Endothelial cell of umbilical vein (primary cell): Measurements from ENCODE around the gene SEMA4D. TPM values are rescaled to one million over a fixed set of nuclear protein-coding genes. Genes with fewer than 3 reads are reported as not detected.

Source experiments
- BruUV-seq: library from RNA; stranded (reverse); fragments of 400-500 nt; replicated peaks from 2 replicates; lab custom pipeline; 2021; lab: Mats Ljungman, UMichigan
- CTCF ChIA-PET: fragments of 300-600, 350-600 bp; sonication (Branson Sonifier 250); formaldehyde crosslinking; loops from one replicate; lab custom pipeline; 2021; ENCODE audit warnings: antibody characterized with exemption, inconsistent platforms; lab: Charles Lee
- POLR2A ChIA-PET: fragments of 300-600, 350-600 bp; sonication (Branson Sonifier 250); formaldehyde crosslinking; loops from one replicate; lab custom pipeline; 2021; ENCODE audit warnings: antibody characterized with exemption, inconsistent platforms; lab: Charles Lee
- DNase-seq: peaks from one replicate; pipeline ENCODE4 v3.0.0-alpha.2; 2011; ENCODE audit warnings: low read depth, low spot score
- FAIRE-seq: peaks from 2 replicates; lab custom pipeline; 2011; peaks lifted over from hg19 to GRCh38; lab: Jason Lieb, UNC
- H2AFZ ChIP-seq: 2 replicates; pipeline ENCODE4 v1.6.0; 2012; ENCODE audit warnings: low read depth, low read length, control low read depth, inconsistent platforms
- H3K27ac ChIP-seq: 2 replicates; pipeline ENCODE4 v1.5.1; 2011; ENCODE audit warnings: low read depth, mild to moderate bottlenecking, control low read depth, low read length, moderate library complexity; ENCODE audit not compliant: insufficient read depth
- H3K27me3 ChIP-seq, 2 experiments: 2 replicates each; pipeline versions ENCODE4 v1.6.0 to v1.6.1; 2011; ENCODE audit warnings: low read length in 2 of 2, mixed read lengths in 1 of 2; ENCODE audit not compliant: control insufficient read depth in 2 of 2, insufficient read depth in 2 of 2
- H3K36me3 ChIP-seq, 2 experiments: 2 replicates in 1 of 2; 3 replicates in 1 of 2; pipeline ENCODE4 v1.5.1; 2011; ENCODE audit warnings: low read length in 2 of 2, mild to moderate bottlenecking in 1 of 2, moderate library complexity in 1 of 2; ENCODE audit not compliant: control insufficient read depth in 2 of 2, insufficient read depth in 2 of 2; ENCODE audit errors: extremely low read depth in 1 of 2
- H3K4me1 ChIP-seq: 3 replicates; pipeline ENCODE4 v1.5.1; 2011; ENCODE audit warnings: mild to moderate bottlenecking, low read length; ENCODE audit not compliant: control insufficient read depth, insufficient read depth; ENCODE audit errors: extremely low read depth
- H3K4me2 ChIP-seq: 2 replicates; pipeline ENCODE4 v1.6.1; 2011; ENCODE audit warnings: low read length, control low read depth, mixed read lengths; ENCODE audit not compliant: insufficient read depth
- H3K4me3 ChIP-seq, 3 experiments: fragments of 200-600 bp in 1 of 3; sonication (generic), shearing (Covaris generic) in 1 of 3; replicated peaks in 1 of 3; 2 replicates each; pipeline ENCODE4 v1.5.1; 2011 to 2016; ENCODE audit warnings: control low read depth in 3 of 3, low read length in 3 of 3, mild to moderate bottlenecking in 2 of 3, inconsistent platforms in 1 of 3, low read depth in 1 of 3, moderate library complexity in 1 of 3; ENCODE audit not compliant: insufficient read depth in 1 of 3
- H3K79me2 ChIP-seq: 2 replicates; pipeline ENCODE4 v1.6.0; 2012; ENCODE audit warnings: low read length, inconsistent platforms; ENCODE audit not compliant: control insufficient read depth, insufficient read depth
- H3K9ac ChIP-seq: replicated peaks from 2 replicates; pipeline ENCODE3; 2011; ENCODE audit warnings: low read length, control low read depth; ENCODE audit not compliant: insufficient read depth; ENCODE audit errors: extremely low read depth
- H3K9me1 ChIP-seq: replicated peaks from 3 replicates; pipeline ENCODE4 v1.6.0; 2011; ENCODE audit warnings: mild to moderate bottlenecking, low read length; ENCODE audit not compliant: control insufficient read depth, insufficient read depth; ENCODE audit errors: extremely low read depth
- H3K9me3 ChIP-seq: replicated peaks from 2 replicates; pipeline ENCODE4 v1.5.1; 2012; ENCODE audit warnings: low read length, inconsistent platforms; ENCODE audit not compliant: control insufficient read depth, insufficient read depth
- H4K20me1 ChIP-seq: replicated peaks from 2 replicates; pipeline ENCODE3; 2011; ENCODE audit warnings: mild to moderate bottlenecking, low read length; ENCODE audit not compliant: control insufficient read depth, insufficient read depth; ENCODE audit errors: extremely low read depth
- CTCF ChIP-seq, 2 donors: IDR thresholded peaks; 1 replicate in 1 of 2; 2 replicates in 1 of 2; pipeline ENCODE4 v1.5.1; 2011; ENCODE audit warnings: low read length in 2 of 2, mild to moderate bottlenecking in 2 of 2, moderate library complexity in 2 of 2, control low read depth in 1 of 2, inconsistent platforms in 1 of 2, low read depth in 1 of 2; ENCODE audit not compliant: insufficient read depth in 1 of 2; ENCODE audit errors: extremely low read depth in 1 of 2
- EZH2 ChIP-seq: IDR thresholded peaks from 2 replicates; pipeline ENCODE4 v1.6.1; 2012; ENCODE audit warnings: borderline replicate concordance, low read depth, mild to moderate bottlenecking, moderate library complexity, low read length, inconsistent platforms; ENCODE audit not compliant: severe bottlenecking
- FOS ChIP-seq: IDR thresholded peaks from 2 replicates; pipeline ENCODE4 v1.6.1; 2011; ENCODE audit warnings: mild to moderate bottlenecking, low read length, moderate library complexity, borderline replicate concordance; ENCODE audit not compliant: insufficient read depth
- GATA2 ChIP-seq: IDR thresholded peaks from 2 replicates; pipeline ENCODE4 v1.7.0; 2011; ENCODE audit warnings: low read depth, mild to moderate bottlenecking, moderate library complexity, mixed read lengths, low read length; ENCODE audit not compliant: insufficient read length, insufficient read depth
- JUN ChIP-seq: IDR thresholded peaks from 2 replicates; pipeline ENCODE4 v1.6.1; 2011; ENCODE audit warnings: borderline replicate concordance, low read depth; ENCODE audit not compliant: insufficient read length, insufficient read depth
- MYC ChIP-seq: IDR thresholded peaks from one replicate; pipeline ENCODE4 v1.6.1; 2011; ENCODE audit warnings: mild to moderate bottlenecking, low read depth, low read length
- POLR2A ChIP-seq: IDR thresholded peaks from 2 replicates; pipeline ENCODE4 v1.6.1; 2012; ENCODE audit warnings: low read depth, mild to moderate bottlenecking, control low read depth, low read length
- POLR2AphosphoS5 ChIP-seq: IDR thresholded peaks from 2 replicates; pipeline ENCODE4 v1.6.1; 2012; ENCODE audit warnings: low read depth, mild to moderate bottlenecking, control low read depth, low read length, moderate library complexity; ENCODE audit not compliant: insufficient read depth
- dilution Hi-C: fragments of 300-500 bp; cut with MboI; formaldehyde crosslinking; loops from one replicate; pipeline ENCODE4 v1.15.0; 2019; ENCODE audit warnings: low sequenced_read_pairs; ENCODE audit not compliant: extremely low pct_ligation_motif_present
- intact Hi-C: fragments of 100-400 bp; cut with micrococcal nuclease; formaldehyde crosslinking; loops from one replicate; pipeline ENCODE4 v1.10.0; 2022
- polyA plus RNA-seq, 4 experiments: library from polyadenylated mRNA; depleted of rRNA in 3 of 4; stranded (reverse) in 3 of 4; unstranded in 1 of 4; fragments of >200 nt; gene quantifications; 2 replicates each; pipeline versions ENCODE4 v1.2.1 to v1.2.3, GENCODE V29; 2011 to 2012; ENCODE audit warnings: missing spikeins in 1 of 4
- total RNA-seq: library from RNA; stranded (reverse); gene quantifications from 2 replicates; pipeline ENCODE4 v1.2.3, GENCODE V29; 2021
- TF ChIP-seq, protein P1 (sequence below): IDR thresholded peaks from 2 replicates; pipeline ENCODE4 v1.6.1; 2011; ENCODE audit not compliant: insufficient read depth, insufficient read length

SEMA4D gene
- total and polyA plus RNA-seq, 2 donors (not counting 3 experiments of a cell fraction or from before 2014, with no cell fraction given): 3.9 to 15.7 TPM

DNA sequence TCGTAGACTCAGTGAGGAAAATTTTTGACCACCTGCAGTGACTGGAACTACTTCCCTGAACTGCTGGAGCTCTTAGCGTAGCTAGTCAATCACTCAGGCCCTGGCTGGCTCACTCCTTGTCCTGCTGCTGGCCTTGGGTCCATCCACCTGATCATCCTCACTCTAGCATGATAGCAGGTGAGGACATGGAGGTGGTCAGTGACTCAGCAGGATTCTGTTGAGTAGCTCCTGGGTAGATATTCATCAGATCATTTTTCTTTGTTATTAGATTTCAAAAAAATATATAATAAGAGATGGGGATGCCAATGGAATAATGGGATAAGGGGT, 25.0 kb upstream of the SEMA4D start:
- intact Hi-C loops (no loop called here), dilution Hi-C loops (no loop called here)
- Histone ChIP-seq H3K79me2 (no peaks in the 10 kb centered on the region), H2AFZ (no peak overlapping the region), H3K4me1 (peaks cover 22% of the 10 kb centered on the region), H4K20me1 (no peaks in the 10 kb centered on the region), H3K4me2 (no peak overlapping the region), H3K27me3 (no peaks in the 10 kb centered on the region), H3K9ac (no peak overlapping the region), H3K36me3 (no peaks in the 10 kb centered on the region), H3K27ac (no peak overlapping the region), H3K9me1 (no peaks in the 10 kb centered on the region), H3K4me3 (no peak overlapping the region), H3K9me3 (no peaks in the 10 kb centered on the region)
- TF ChIP-seq EZH2: no peak
- no peak for TF ChIP-seq JUN
- no peak for TF ChIP-seq GATA2
- no peak for TF ChIP-seq POLR2AphosphoS5
- TF ChIP-seq FOS: no peak
- no peak for TF ChIP-seq MYC
- no peak for TF ChIP-seq CTCF (IDR thresholded peaks at IDR 0.05; ENCODE audit: extremely low read depth in 1 of 2, insufficient read depth in 1 of 2, low read depth in 1 of 2, low read length in 2 of 2)
- TF ChIP-seq POLR2A: no peak
- TF ChIP-seq, protein P1, sequence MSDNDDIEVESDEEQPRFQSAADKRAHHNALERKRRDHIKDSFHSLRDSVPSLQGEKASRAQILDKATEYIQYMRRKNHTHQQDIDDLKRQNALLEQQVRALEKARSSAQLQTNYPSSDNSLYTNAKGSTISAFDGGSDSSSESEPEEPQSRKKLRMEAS: no peak
- DNase-seq (no peak), FAIRE-seq (no peak)
- ChIA-PET POLR2A (no interaction called here), CTCF (interaction anchor here (2.0 kb wide), 1 partner anchor 26 kb away, joined by 7 read pairs; no protein-coding TSS in a partner anchor)
- BruUV-seq: no TSS peak
